ENCODE measurements around the gene TGFBRAP1.
A peak's percentile ranks its signal among the peaks of the same experiment; 100 is the strongest.
"Not testable (repeated sequence)": the region's sequence is repeated elsewhere in the genome, so short reads cannot be mapped to it uniquely, and the experiment has no call there.

Gene TGFBRAP1

DNA sequence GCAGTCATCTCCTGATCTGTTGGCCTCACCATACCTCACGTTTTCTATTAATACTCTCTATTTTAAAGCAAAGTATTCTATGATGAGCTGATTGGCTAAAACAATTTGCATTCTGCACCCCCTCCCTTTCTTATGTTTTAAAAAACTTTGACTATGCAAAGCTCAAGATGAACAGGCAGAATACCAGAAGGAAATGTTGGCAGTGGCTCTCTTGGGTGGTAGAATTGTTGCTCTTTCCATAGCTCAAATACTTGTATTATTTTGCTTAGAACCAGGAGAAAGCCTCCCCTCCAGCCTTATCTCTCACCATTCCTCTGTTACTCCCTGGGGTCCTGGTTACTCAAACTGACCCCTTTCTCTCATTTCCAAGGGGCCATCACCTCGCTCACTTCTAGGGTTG is 73.6 kb downstream of the TGFBRAP1 start:
- TF ChIP-seq, protein P1, sequence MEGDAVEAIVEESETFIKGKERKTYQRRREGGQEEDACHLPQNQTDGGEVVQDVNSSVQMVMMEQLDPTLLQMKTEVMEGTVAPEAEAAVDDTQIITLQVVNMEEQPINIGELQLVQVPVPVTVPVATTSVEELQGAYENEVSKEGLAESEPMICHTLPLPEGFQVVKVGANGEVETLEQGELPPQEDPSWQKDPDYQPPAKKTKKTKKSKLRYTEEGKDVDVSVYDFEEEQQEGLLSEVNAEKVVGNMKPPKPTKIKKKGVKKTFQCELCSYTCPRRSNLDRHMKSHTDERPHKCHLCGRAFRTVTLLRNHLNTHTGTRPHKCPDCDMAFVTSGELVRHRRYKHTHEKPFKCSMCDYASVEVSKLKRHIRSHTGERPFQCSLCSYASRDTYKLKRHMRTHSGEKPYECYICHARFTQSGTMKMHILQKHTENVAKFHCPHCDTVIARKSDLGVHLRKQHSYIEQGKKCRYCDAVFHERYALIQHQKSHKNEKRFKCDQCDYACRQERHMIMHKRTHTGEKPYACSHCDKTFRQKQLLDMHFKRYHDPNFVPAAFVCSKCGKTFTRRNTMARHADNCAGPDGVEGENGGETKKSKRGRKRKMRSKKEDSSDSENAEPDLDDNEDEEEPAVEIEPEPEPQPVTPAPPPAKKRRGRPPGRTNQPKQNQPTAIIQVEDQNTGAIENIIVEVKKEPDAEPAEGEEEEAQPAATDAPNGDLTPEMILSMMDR (IDR thresholded peaks at IDR 0.05; ENCODE audit: low read depth, low read length, missing control alignments) = no peak
- Histone ChIP-seq H3K27me3 (replicated peaks) (no peaks in the 10 kb centered on the region), H3K27ac (no peak overlapping the region), H3K4me3 (ENCODE audit: low read depth, low read length) (no peak overlapping the region), H3K36me3 (replicated peaks) (no peaks in the 10 kb centered on the region)
- in situ Hi-C loops (cut with HindIII; ENCODE audit: low pct_ligation_motif_present, low sequenced_read_pairs) = no loop called here
- DNase-seq = peak; percentile 10

DNA sequence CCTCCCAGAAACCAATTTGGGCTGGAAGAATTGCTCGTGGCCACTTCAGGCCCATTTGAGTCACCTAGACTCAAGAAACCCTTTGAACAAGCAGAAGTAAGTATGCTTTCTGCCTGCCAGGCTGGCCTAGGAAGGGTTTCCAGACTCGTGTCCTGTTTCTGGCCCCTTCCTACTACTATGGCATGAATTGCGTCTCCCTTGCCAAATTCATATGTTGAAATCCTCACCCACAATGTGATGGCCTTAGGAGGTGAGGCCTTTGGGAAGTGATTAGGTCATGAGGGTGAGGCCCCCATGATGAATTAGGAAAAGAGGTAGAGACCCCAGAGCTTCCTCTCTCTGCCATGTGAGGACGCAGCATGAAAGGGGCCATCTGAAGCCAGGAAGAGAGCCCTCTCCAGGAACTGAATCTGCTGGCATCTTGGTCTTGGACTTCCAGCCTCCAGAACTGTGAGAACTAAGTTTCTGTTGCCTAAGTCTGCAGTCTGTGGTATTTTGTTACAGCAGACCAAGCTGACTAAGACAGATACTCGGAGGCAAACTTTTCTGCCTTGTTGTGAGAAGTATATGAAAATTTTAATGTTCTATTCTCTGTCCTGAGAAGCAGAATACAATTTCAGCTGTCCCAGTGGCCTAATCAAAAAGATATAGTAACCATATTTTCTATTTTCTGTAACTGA is 74.9 kb downstream of the TGFBRAP1 start:
- DNase-seq = no peak
- Histone ChIP-seq H3K27ac (no peak overlapping the region), H3K36me3 (replicated peaks) (no peaks in the 10 kb centered on the region), H3K4me3 (ENCODE audit: low read depth, low read length) (no peak overlapping the region), H3K27me3 (replicated peaks) (no peaks in the 10 kb centered on the region)
- in situ Hi-C loops (cut with HindIII; ENCODE audit: low pct_ligation_motif_present, low sequenced_read_pairs) = no loop called here
- TF ChIP-seq, protein P1 (IDR thresholded peaks at IDR 0.05; ENCODE audit: low read depth, low read length, missing control alignments) = no peak

DNA sequence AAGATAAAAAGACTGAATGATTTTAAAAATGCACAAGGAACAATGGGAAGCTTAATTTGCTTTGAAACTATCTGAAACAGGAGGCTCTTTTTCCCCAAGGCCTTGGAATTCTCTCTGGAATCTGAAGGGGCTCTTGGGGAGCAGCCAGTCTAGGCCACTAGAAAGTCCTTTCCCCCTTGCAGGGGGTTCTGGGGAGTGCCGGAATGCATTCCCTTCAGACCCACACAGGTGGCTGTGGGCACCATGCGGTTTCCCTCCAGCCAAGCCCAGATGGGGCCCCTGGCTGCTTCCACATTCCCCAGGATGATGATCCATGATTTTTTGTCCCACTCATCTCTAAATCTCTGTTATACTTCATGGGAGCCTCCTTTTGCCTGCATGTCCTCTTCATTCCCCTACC is 77.3 kb downstream of the TGFBRAP1 start:
- TF ChIP-seq, protein P1 (IDR thresholded peaks at IDR 0.05; ENCODE audit: low read depth, low read length, missing control alignments) = no peak
- Histone ChIP-seq H3K36me3 (replicated peaks) (no peaks in the 10 kb centered on the region), H3K27ac (no peak overlapping the region), H3K27me3 (replicated peaks) (no peaks in the 10 kb centered on the region), H3K4me3 (ENCODE audit: low read depth, low read length) (no peak overlapping the region)
- in situ Hi-C loops (cut with HindIII; ENCODE audit: low pct_ligation_motif_present, low sequenced_read_pairs) = no loop called here
- no peak for DNase-seq

DNA sequence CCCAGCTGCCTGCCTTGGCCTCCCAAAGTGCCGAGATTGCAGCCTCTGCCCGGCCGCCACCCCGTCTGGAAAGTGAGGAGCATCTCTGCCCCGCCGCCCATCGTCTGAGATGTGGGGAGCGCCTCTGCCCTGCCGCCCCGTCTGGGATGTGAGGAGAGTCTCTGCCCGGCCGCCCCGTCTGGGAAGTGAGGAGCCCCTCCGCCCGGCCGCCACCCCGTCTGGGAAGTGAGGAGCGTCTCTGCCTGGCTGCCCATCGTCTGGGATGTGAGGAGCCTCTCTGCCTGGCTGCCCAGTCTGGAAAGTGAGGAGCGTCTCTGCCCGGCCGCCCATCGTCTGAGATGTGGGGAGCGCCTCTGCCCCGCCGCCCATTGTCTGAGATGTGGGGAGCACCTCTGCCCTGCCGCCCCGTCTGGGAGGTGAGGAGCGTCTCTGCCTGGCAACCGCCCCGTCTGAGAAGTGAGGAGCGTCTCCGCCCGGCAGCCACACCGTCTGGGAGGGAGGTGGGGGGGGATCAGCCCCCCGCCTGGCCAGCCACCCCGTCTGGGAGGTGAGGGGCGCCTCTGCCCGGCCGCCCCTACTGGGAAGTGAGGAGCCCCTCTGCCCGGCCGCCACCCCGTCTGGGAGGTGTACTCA is 78.4 kb downstream of the TGFBRAP1 start:
- H3K27me3 ChIP-seq (replicated peaks); in situ Hi-C loops (cut with HindIII; ENCODE audit: low pct_ligation_motif_present, low sequenced_read_pairs); DNase-seq; H3K4me3 ChIP-seq (ENCODE audit: low read depth, low read length); H3K27ac ChIP-seq; H3K36me3 ChIP-seq (replicated peaks): not testable (repeated sequence)

DNA sequence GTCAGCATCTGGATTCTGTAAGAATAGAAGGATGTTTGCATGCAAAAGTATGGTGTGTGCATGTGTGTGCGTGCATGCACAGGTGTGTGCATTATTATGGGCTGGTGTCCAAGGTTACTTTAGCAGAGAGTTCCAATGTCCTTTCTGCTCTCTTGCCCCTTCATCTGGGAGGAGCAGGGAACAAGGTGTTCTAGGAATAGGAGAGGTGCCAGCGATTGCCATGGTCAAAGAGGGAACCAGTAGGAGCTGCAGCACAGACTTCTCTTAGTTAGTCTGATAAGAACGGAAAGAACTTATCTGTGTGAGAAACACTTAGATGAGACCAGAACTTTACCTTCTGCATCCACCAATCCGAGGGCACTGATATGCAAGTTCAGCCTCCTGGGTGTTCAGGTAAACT is 79.6 kb downstream of the TGFBRAP1 start:
- Histone ChIP-seq H3K4me3 (ENCODE audit: low read depth, low read length) (no peak overlapping the region), H3K36me3 (replicated peaks) (no peaks in the 10 kb centered on the region), H3K27ac (no peak overlapping the region), H3K27me3 (replicated peaks) (no peaks in the 10 kb centered on the region)
- TF ChIP-seq, protein P1 (IDR thresholded peaks at IDR 0.05; ENCODE audit: low read depth, low read length, missing control alignments) = no peak
- no peak for DNase-seq
- in situ Hi-C loops (cut with HindIII; ENCODE audit: low pct_ligation_motif_present, low sequenced_read_pairs) = loop anchor here (25.0 kb wide), 1 partner anchor 138 kb away; no protein-coding TSS in a partner anchor

DNA sequence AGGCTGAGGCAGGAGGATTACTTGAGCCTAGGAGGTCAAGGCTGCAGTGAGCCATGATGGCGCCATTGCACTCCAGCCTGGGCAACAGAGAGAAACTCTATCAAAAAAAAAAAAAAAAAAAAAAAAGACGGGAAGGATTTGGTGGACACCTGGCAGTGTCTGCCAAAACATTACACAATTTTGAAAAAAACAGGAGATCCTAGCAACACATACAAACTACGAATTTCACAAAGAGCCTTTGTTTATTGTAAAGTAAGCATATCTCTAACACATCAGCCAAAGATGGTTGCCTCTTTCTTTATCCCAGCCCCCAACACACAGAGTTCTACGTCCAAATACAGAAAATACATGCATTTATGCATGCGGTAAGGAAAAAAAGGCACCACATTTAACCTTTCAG is 80.4 kb downstream of the TGFBRAP1 start:
- TF ChIP-seq, protein P1 (IDR thresholded peaks at IDR 0.05; ENCODE audit: low read depth, low read length, missing control alignments) = no peak
- Histone ChIP-seq H3K27me3 (replicated peaks) (no peaks in the 10 kb centered on the region), H3K36me3 (replicated peaks) (no peaks in the 10 kb centered on the region), H3K4me3 (ENCODE audit: low read depth, low read length) (no peak overlapping the region), H3K27ac (no peak overlapping the region)
- in situ Hi-C loops (cut with HindIII; ENCODE audit: low pct_ligation_motif_present, low sequenced_read_pairs) = loop anchor here (25.0 kb wide), 1 partner anchor 137 kb away; no protein-coding TSS in a partner anchor
- no peak for DNase-seq

All from brain microvascular endothelial cell (primary cell).